Psoas muscle (tissue), 8 donors: Measurements from ENCODE around the gene ZNF500. TPM values are rescaled to one million over a fixed set of nuclear protein-coding genes. Genes with fewer than 3 reads are reported as not detected.

Experiments used
- ATAC-seq, 4 donors: fragments of 200-7000 bp; cut with Tn5 transposase; one replicate each; pipeline ENCODE4 v1.9.1; 2020; ENCODE audit warnings: moderate library complexity in 3 of 4, mild to moderate bottlenecking in 2 of 4
- DNase-seq, 2 donors: peaks; one replicate each; pipeline ENCODE4 v3.0.0-alpha.2; 2020
- H3K27ac ChIP-seq: fragments of 200-600 bp; one replicate; pipeline ENCODE4 v1.8.0; 2022
- H3K27me3 ChIP-seq, 3 donors: fragments of 200-600 bp in 1 of 3; one replicate each; pipeline versions ENCODE4 v1.6.1 to v1.8.0; 2013 to 2022; ENCODE audit warnings: low read length in 2 of 3, mild to moderate bottlenecking in 2 of 3, moderate library complexity in 1 of 3; ENCODE audit not compliant: insufficient read depth in 3 of 3
- H3K36me3 ChIP-seq, 2 donors: fragments of 200-600 bp in 1 of 2; one replicate each; pipeline versions ENCODE4 v1.6.1 to v1.8.0; 2013 to 2022; ENCODE audit warnings: low read depth in 1 of 2, mild to moderate bottlenecking in 1 of 2, moderate library complexity in 1 of 2; ENCODE audit not compliant: insufficient read depth in 1 of 2
- H3K4me1 ChIP-seq: fragments of 200-600 bp; one replicate; pipeline ENCODE4 v1.8.0; 2022
- H3K4me3 ChIP-seq: fragments of 200-600 bp; one replicate; pipeline ENCODE4 v1.8.0; 2022; ENCODE audit warnings: mild to moderate bottlenecking
- H3K9me3 ChIP-seq: fragments of 200-600 bp; one replicate; pipeline ENCODE4 v1.8.0; 2022
- CTCF ChIP-seq: fragments of 200-600 bp; IDR thresholded peaks from one replicate; pipeline ENCODE4 v1.8.0; 2022; ENCODE audit warnings: antibody characterized with exemption
- WGBS, 3 donors: extraction: QIAGEN DNeasy Blood & Tissue Kit; methylation state at CpG; one replicate each; pipeline versions ENCODE4 v1.1.6 to v1.1.7; 2013; 5-methylcytosine and 5-hydroxymethylcytosine counted together
- intact Hi-C, 2 donors: fragments of 100-400 bp; cut with DNase I; formaldehyde crosslinking; loops; one replicate each; pipeline versions ENCODE4 v1.11.0 to v1.14.2; 2022
- polyA plus RNA-seq, 3 donors: library from polyadenylated mRNA; stranded (reverse); fragments of 200-250 nt; gene quantifications; one replicate each; pipeline ENCODE4 v1.2.3, GENCODE V29; 2013
- total RNA-seq, 4 donors: library from RNA; stranded (reverse); fragmentation: NEBNext Ultra II Directional in 2 of 4; extraction: Animal tissue kit (Norgen Biotek cat#: 25700) in 2 of 4; gene quantifications; one replicate each; pipeline versions ENCODE4 v1.2.1 to v1.2.4, GENCODE V29; 2021 to 2023
- donor health status: healthy with polysubstance abuse.
- donor health status: DM: no; HTN: no; CAD: no; lungs with moderate emphysema.
- donor health status: Bipolar disorder and iron deficiency.
- donor health status: healthy.
- donor health status: DM: yes; HTN: yes; CAD: no.
- donor health status: DM: no; HTN: no; CAD: no.
- donor health status: DM: no; HTN: no; CAD: no.
- donor health status: DM: yes; HTN: yes; CAD: no.

Gene ZNF500
- total and polyA plus RNA-seq, 7 donors: 3.7 to 8.9 (median 7.0) TPM

GRCh38 chr16:4783251-4783950, 16.4 kb upstream of the ZNF500 start:
- no peak for ATAC-seq
- intact Hi-C loops: no loop called here

GRCh38 chr16:4780235-4780634, 13.3 kb upstream of the ZNF500 start:
- TF ChIP-seq CTCF: no peak
- H3K9me3 ChIP-seq: no peaks in the 10 kb centered on the region
- no peaks in the 10 kb centered on the region for H3K36me3 ChIP-seq
- DNase-seq: no peak
- no peak for ATAC-seq
- no peaks in the 10 kb centered on the region for H3K4me1 ChIP-seq
- intact Hi-C loops: no loop called here
- WGBS, 3 donors: 74 to 80% (median 77%) methylated on average over 4 of the region's 4 CpGs
- no peak overlapping the region for H3K27ac ChIP-seq
- H3K27me3 ChIP-seq: no peaks in the 10 kb centered on the region
- no peak overlapping the region for H3K4me3 ChIP-seq

More at GRCh38 chr16:4783251-4783950, 16.4 kb upstream of the ZNF500 start:
- DNase-seq: no peak
- no peaks in the 10 kb centered on the region for H3K4me1 ChIP-seq
- no peaks in the 10 kb centered on the region for H3K27me3 ChIP-seq
- H3K27ac ChIP-seq: no peak overlapping the region
- no peaks in the 10 kb centered on the region for H3K36me3 ChIP-seq
- 86 to 89% (median 86%) methylated on average over 23 to 25 of the region's 25 CpGs for WGBS, 3 donors
- no peak overlapping the region for H3K4me3 ChIP-seq
- no peak for TF ChIP-seq CTCF
- no peaks in the 10 kb centered on the region for H3K9me3 ChIP-seq

GRCh38 chr16:4778050-4778392, 11.1 kb upstream of the ZNF500 start:
- no peak for DNase-seq
- TF ChIP-seq CTCF: no peak
- Histone ChIP-seq H3K4me3 (no peak overlapping the region), H3K9me3 (no peaks in the 10 kb centered on the region), H3K27ac (no peak overlapping the region), H3K4me1 (no peaks in the 10 kb centered on the region), H3K36me3 (no peaks in the 10 kb centered on the region), H3K27me3 (no peaks in the 10 kb centered on the region)
- intact Hi-C loops: no loop called here
- no peak for ATAC-seq
- WGBS, 3 donors: 90 to 95% (median 92%) methylated on average over 5 of the region's 5 CpGs

GRCh38 chr16:4777339-4778049, 10.5 kb upstream of the ZNF500 start:
- Histone ChIP-seq H3K9me3 (no peaks in the 10 kb centered on the region), H3K4me3 (no peak overlapping the region), H3K27ac (no peak overlapping the region), H3K36me3 (no peaks in the 10 kb centered on the region), H3K4me1 (no peaks in the 10 kb centered on the region), H3K27me3 (no peaks in the 10 kb centered on the region)
- DNase-seq: no peak
- no peak for TF ChIP-seq CTCF
- intact Hi-C loops: no loop called here
- ATAC-seq: no peak
- 81 to 85% (median 84%) methylated on average over 14 to 17 of the region's 17 CpGs for WGBS, 3 donors
